ENCODE measurements around the gene MAP3K7. TPM values are rescaled to one million over a fixed set of nuclear protein-coding genes. Genes with fewer than 3 reads are reported as not detected.

The MAP3K7 gene
- total RNA-seq, 3 donors from 2014 or later (not counting 1 experiment from before 2014, with no cell fraction given): 17.5 to 30.2 (median 27.5) TPM

DNA sequence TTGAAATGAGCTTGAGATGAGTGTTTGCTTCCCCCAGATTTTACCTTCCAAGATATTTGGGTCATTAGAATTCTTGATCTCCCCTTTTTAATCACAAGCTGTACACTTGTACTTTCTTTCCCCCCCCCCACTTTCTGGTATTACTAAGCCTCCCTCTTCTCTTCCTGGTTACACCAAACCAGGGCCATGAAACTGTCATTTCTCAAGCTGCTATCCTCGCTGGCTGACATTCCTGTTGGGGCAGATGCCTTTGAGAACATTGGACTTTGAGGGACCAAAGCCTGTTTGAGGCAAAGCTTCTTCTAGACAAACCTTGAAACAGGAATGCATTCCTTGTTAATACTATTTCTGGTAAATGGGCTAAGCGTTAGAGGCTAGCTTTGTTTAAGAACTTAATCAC, 32.3 kb upstream of the MAP3K7 start:
- Histone ChIP-seq H3K9me3 (ENCODE audit: control insufficient read depth, insufficient read depth, low read length) (no peaks in the 10 kb centered on the region), H3K36me3 (ENCODE audit: control insufficient read depth, insufficient read depth, low read length) (no peaks in the 10 kb centered on the region), H3K27me3 (ENCODE audit: control insufficient read depth, insufficient read depth, low read length) (peaks cover 19% of the 10 kb centered on the region), H3K4me3 (ENCODE audit: low read length) (no peak overlapping the region), H3K4me1 (ENCODE audit: control insufficient read depth, insufficient read depth, low read length) (no peaks in the 10 kb centered on the region), H3K27ac (ENCODE audit: low read length) (no peak overlapping the region)
- H3K27me3 Mint-ChIP-seq (ENCODE audit: low read depth in 2 of 2): peaks cover 34 to 68% of the 10 kb centered on the region in 2 donors
- WGBS (ENCODE audit: insufficient coverage): 79% methylated on average over 2 of the region's 2 CpGs
- no peaks in the 10 kb centered on the region for H3K9me3 Mint-ChIP-seq
- intact Hi-C loops (cut with micrococcal nuclease): no loop called here
- ATAC-seq (no peak), DNase-seq (no peak)
- TF ChIP-seq, protein P1, sequence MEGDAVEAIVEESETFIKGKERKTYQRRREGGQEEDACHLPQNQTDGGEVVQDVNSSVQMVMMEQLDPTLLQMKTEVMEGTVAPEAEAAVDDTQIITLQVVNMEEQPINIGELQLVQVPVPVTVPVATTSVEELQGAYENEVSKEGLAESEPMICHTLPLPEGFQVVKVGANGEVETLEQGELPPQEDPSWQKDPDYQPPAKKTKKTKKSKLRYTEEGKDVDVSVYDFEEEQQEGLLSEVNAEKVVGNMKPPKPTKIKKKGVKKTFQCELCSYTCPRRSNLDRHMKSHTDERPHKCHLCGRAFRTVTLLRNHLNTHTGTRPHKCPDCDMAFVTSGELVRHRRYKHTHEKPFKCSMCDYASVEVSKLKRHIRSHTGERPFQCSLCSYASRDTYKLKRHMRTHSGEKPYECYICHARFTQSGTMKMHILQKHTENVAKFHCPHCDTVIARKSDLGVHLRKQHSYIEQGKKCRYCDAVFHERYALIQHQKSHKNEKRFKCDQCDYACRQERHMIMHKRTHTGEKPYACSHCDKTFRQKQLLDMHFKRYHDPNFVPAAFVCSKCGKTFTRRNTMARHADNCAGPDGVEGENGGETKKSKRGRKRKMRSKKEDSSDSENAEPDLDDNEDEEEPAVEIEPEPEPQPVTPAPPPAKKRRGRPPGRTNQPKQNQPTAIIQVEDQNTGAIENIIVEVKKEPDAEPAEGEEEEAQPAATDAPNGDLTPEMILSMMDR (IDR thresholded peaks at IDR 0.05): no peak
- no peaks in the 10 kb centered on the region for H3K4me1 Mint-ChIP-seq
- H3K4me3 Mint-ChIP-seq: no peak overlapping the region
- H3K36me3 Mint-ChIP-seq: no peaks in the 10 kb centered on the region
- no peak overlapping the region for H3K27ac Mint-ChIP-seq

DNA sequence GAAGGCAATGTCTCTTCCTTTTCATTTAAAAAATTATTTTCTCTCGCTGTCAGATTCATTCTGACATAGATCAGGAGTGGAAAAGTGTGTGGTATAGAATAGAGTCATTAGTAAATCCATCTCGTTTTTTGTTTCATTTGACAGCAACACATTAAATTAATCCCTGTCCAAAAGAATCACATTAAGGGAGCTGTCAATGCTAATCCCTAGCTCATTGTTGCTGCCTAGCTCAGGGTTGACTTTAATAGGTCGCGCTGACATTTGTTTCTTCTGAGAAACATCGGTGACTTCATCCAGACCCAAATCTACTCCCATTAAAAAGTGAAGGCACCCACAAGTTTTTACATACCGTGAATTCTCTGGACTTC, 25.4 kb upstream of the MAP3K7 start:
- Histone ChIP-seq H3K4me1 (ENCODE audit: control insufficient read depth, insufficient read depth, low read length) (peaks cover 14% of the 10 kb centered on the region), H3K36me3 (ENCODE audit: control insufficient read depth, insufficient read depth, low read length) (no peaks in the 10 kb centered on the region), H3K9me3 (ENCODE audit: control insufficient read depth, insufficient read depth, low read length) (no peaks in the 10 kb centered on the region), H3K27ac (ENCODE audit: low read length) (no peak overlapping the region), H3K4me3 (ENCODE audit: low read length) (no peak overlapping the region), H3K27me3 (ENCODE audit: control insufficient read depth, insufficient read depth, low read length) (peaks cover 35% of the 10 kb centered on the region)
- H3K27ac Mint-ChIP-seq: no peak overlapping the region
- peaks cover 55 to 79% of the 10 kb centered on the region in 2 donors for H3K27me3 Mint-ChIP-seq (ENCODE audit: low read depth in 2 of 2)
- no peak for DNase-seq
- TF ChIP-seq, protein P1 (IDR thresholded peaks at IDR 0.05): no peak
- no peaks in the 10 kb centered on the region for H3K9me3 Mint-ChIP-seq
- intact Hi-C loops (cut with micrococcal nuclease): no loop called here
- WGBS (ENCODE audit: insufficient coverage): 98% methylated on average over 5 of the region's 6 CpGs
- no peaks in the 10 kb centered on the region for H3K36me3 Mint-ChIP-seq
- peaks cover 8 to 13% of the 10 kb centered on the region in 2 donors for H3K4me1 Mint-ChIP-seq
- H3K4me3 Mint-ChIP-seq: peak overlapping the region; percentile 60
- ATAC-seq: no peak

DNA sequence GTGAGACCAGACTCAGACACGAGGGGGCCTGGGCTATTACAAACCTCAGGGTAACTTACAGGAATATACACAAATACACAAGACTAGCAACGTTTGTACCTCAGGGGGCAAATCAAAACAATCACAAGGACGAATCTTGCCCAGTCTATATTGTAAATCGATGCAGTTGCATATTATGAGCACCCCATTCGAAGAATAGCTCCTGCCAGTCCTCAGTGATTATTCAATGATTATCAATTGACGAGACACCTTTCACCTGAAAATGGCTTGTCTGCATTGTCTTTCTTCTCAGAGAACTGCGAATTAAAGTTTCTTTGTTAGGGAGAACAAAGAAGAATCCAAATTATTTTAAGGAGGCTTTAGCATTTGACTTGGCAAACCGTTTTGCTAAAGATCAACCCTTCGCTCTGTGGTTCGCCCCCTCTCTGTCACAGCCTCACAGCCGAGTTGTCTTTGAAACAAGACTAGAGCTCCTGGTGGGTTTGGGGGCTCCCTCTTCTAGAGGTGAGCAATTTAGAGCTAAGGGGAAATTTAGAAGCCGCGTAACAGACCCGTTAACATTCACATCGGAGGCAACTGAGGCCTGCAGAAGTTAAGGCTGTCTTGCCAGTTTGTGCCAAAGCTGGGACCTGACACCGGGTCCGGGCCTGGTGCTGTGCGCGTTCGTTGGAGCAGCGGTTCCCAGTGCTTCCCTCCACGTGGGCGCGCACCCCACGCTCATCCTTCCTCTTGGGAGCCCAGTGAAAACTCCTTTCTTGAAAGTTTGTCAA, 24.9 kb upstream of the MAP3K7 start:
- no peaks in the 10 kb centered on the region for H3K36me3 ChIP-seq (ENCODE audit: control insufficient read depth, insufficient read depth, low read length)
- intact Hi-C loops (cut with micrococcal nuclease): no loop called here
- H3K36me3 Mint-ChIP-seq: no peaks in the 10 kb centered on the region
- no peak overlapping the region for H3K27ac Mint-ChIP-seq
- peaks cover 55 to 79% of the 10 kb centered on the region in 2 donors for H3K27me3 Mint-ChIP-seq (ENCODE audit: low read depth in 2 of 2)
- peak overlapping the region; percentile 75 for H3K4me3 Mint-ChIP-seq
- DNase-seq: no peak
- H3K9me3 ChIP-seq (ENCODE audit: control insufficient read depth, insufficient read depth, low read length): no peaks in the 10 kb centered on the region
- TF ChIP-seq, protein P1 (IDR thresholded peaks at IDR 0.05): no peak
- peaks cover 14% of the 10 kb centered on the region for H3K4me1 ChIP-seq (ENCODE audit: control insufficient read depth, insufficient read depth, low read length)
- no peak for ATAC-seq
- H3K27me3 ChIP-seq (ENCODE audit: control insufficient read depth, insufficient read depth, low read length): peaks cover 35% of the 10 kb centered on the region
- no peaks in the 10 kb centered on the region for H3K9me3 Mint-ChIP-seq
- no peak overlapping the region for H3K4me3 ChIP-seq (ENCODE audit: low read length)
- H3K4me1 Mint-ChIP-seq: peaks cover 8 to 13% of the 10 kb centered on the region in 2 donors
- 75% methylated on average over 25 of the region's 25 CpGs for WGBS (ENCODE audit: insufficient coverage)
- no peak overlapping the region for H3K27ac ChIP-seq (ENCODE audit: low read length)
